VCaP (cell line): ENCODE results near the gene PRIM2.
"Not testable (repeated sequence)": the region's sequence is repeated elsewhere in the genome, so short reads cannot be mapped to it uniquely, and the experiment has no call there.

Experiments
- H3K27ac ChIP-seq: fragments of 450-650 bp; 2 replicates; pipeline ENCODE4 v1.5.1; 2017
- CTCF ChIP-seq: fragments of 450-650 bp; conservative IDR thresholded peaks from 2 replicates; pipeline ENCODE4 v1.5.1; 2017; ENCODE audit warnings: mild to moderate bottlenecking, moderate library complexity

PRIM2 gene

GRCh38 chr6:57432919-57433684 lies 115.7 kb downstream of the PRIM2 start:
- H3K27ac ChIP-seq = no peak overlapping the region

GRCh38 chr6:57433790-57434189 lies 116.4 kb downstream of the PRIM2 start:
- not testable (repeated sequence) for H3K27ac ChIP-seq

More at GRCh38 chr6:57432919-57433684, 115.7 kb downstream of the PRIM2 start:
- TF ChIP-seq CTCF = no peak

GRCh38 chr6:57434944-57435343 lies 117.5 kb downstream of the PRIM2 start:
- H3K27ac ChIP-seq = no peak overlapping the region
- TF ChIP-seq CTCF = no peak

GRCh38 chr6:57435475-57436160 lies 118.2 kb downstream of the PRIM2 start:
- no peak overlapping the region for H3K27ac ChIP-seq
- no peak for TF ChIP-seq CTCF

GRCh38 chr6:57440735-57441134 lies 123.3 kb downstream of the PRIM2 start:
- H3K27ac ChIP-seq = not testable (repeated sequence)

- not testable (repeated sequence) for H3K27ac ChIP-seq
Observed at GRCh38 chr6:57442133-57442532, 124.7 kb downstream of the PRIM2 start.

GRCh38 chr6:57443181-57443580 lies 125.8 kb downstream of the PRIM2 start:
- H3K27ac ChIP-seq = not testable (repeated sequence)

GRCh38 chr6:57444787-57445186 lies 127.4 kb downstream of the PRIM2 start:
- not testable (repeated sequence) for H3K27ac ChIP-seq

- H3K27ac ChIP-seq = not testable (repeated sequence)
Observed at GRCh38 chr6:57445379-57445778, 127.9 kb downstream of the PRIM2 start.

- H3K27ac ChIP-seq = not testable (repeated sequence)
Observed at GRCh38 chr6:57445790-57446468, 128.5 kb downstream of the PRIM2 start.

GRCh38 chr6:57449496-57450066 lies 132.2 kb downstream of the PRIM2 start:
- H3K27ac ChIP-seq = not testable (repeated sequence)

- not testable (repeated sequence) for H3K27ac ChIP-seq
Observed at GRCh38 chr6:57459781-57460180, 142.4 kb downstream of the PRIM2 start.

- H3K27ac ChIP-seq = not testable (repeated sequence)
Observed at GRCh38 chr6:57461022-57461421, 143.6 kb downstream of the PRIM2 start.

GRCh38 chr6:57463809-57464208 lies 146.4 kb downstream of the PRIM2 start:
- not testable (repeated sequence) for H3K27ac ChIP-seq

- not testable (repeated sequence) for H3K27ac ChIP-seq
Observed at GRCh38 chr6:57465968-57466367, 148.5 kb downstream of the PRIM2 start.
